ENCODE measurements around the gene PLEKHO1. TPM values are rescaled to one million over a fixed set of nuclear protein-coding genes. Genes with fewer than 3 reads are reported as not detected.

Gene PLEKHO1, protein sequence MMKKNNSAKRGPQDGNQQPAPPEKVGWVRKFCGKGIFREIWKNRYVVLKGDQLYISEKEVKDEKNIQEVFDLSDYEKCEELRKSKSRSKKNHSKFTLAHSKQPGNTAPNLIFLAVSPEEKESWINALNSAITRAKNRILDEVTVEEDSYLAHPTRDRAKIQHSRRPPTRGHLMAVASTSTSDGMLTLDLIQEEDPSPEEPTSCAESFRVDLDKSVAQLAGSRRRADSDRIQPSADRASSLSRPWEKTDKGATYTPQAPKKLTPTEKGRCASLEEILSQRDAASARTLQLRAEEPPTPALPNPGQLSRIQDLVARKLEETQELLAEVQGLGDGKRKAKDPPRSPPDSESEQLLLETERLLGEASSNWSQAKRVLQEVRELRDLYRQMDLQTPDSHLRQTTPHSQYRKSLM
- total RNA-seq, result 100 to 1,000 TPM in 1 of 8 experiments, 10 to 100 TPM in 7; 28.1 to 143 (median 48.9) TPM

DNA sequence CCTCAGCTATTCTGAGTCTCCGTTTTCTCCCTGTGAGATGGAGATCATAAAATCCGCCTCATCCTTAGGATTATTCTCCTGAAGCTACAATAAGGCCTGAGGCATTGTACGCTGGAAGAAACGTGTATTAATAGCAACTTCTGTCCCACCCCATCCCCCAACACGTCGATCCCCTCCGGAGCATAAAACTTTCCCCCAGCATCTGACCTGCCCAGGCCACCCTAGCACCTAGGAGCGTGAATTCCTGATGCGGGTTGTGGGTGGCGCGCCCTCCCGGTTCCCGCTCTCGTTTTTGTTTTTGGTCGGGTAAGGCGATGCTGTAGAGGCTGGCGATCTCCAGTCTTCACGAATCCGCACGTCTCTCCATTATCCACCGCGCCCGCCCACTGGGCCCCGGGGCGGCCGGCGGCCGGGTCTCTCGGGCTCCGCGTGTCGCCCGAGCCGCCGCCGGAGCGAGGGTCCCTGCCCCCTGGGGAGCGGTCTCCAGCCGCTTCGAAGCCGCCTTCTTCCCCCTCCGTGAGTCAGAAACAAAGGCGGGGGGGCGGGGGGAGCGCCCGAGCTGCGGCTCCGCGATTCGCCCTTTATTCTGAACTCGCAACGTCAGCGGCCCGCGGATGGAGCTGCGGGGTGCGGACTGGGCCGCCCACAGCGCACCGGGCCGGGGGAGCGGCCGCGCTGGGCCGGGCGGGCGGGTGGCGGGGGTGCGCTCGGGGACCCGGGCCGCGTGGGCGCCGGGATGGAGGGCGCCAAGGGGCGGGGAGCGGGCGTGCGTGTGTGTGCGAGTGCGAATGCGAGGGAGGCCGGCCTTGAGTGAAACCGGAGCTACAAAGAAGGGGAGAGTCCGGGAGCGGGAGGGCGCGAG is at the start of gene PLEKHO1:
TSS of gene PLEKHO1 (plus strand) at position 646 of the 862 bp plus-strand sequence. CDS start 342 bp downstream, outside the sequence.
- ATAC-seq (replicated peaks in 6 of 8), result peak; percentile 76 to 86 (median 82)
- in situ Hi-C loops (cut with MboI; ENCODE audit: low pct_unique_long_range_greater_than_20kb in 2 of 9, low sequenced_read_pairs in 9 of 9, unreplicated experiment in 9 of 9), result no loop called here
- peak within 1 kb of the TSS; percentile 59 to 96 (median 77) for H3K4me3 ChIP-seq
- peak within 1 kb of the TSS; percentile 92 to 95 for H3K27ac ChIP-seq
- 0 to 40% (median 0%) methylated on average over 1 to 16 of the region's 89 CpGs; no CpG with 5 or more reads in 2 of the 10 experiments for WGBS, 10 experiments
- H3K4me1 ChIP-seq (replicated peaks in 1 of 2), result peaks cover 20 to 31% of the 10 kb centered on the region in 2 donors

DNA sequence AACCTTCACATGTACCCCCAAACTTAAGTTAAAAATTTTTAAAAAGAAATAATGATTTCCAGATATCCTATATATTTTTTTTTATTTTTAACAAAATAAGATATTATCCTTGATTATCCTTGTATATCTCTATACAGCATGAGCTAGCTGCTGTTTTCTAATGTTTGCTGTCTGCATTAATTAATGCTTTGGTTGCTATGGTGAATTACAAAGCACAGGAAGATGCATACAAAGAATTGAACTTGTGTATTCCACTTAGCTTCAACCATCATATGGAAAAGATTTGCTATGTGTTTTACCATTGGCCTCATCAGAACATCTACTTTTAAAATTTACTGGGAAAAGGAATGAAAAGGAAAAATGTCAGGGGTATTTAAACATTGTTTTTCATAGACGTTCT is 46.7 kb upstream of the PLEKHO1 start:
- WGBS, 10 experiments, result 17 to 100% (median 60%) methylated on average over 1 of the region's 1 CpG; no CpG with 5 or more reads in 3 of the 10 experiments
- in situ Hi-C loops (cut with MboI; ENCODE audit: low pct_unique_long_range_greater_than_20kb in 2 of 9, low sequenced_read_pairs in 9 of 9, unreplicated experiment in 9 of 9), result no loop called here
- peak in 3 of 8 experiments; percentile 39 to 54 (median 41) for ATAC-seq (replicated peaks in 6 of 8)
- no peak overlapping the region for H3K27ac ChIP-seq
- no peaks in the 10 kb centered on the region for H3K4me1 ChIP-seq (replicated peaks in 1 of 2)
- no peak overlapping the region for H3K4me3 ChIP-seq

DNA sequence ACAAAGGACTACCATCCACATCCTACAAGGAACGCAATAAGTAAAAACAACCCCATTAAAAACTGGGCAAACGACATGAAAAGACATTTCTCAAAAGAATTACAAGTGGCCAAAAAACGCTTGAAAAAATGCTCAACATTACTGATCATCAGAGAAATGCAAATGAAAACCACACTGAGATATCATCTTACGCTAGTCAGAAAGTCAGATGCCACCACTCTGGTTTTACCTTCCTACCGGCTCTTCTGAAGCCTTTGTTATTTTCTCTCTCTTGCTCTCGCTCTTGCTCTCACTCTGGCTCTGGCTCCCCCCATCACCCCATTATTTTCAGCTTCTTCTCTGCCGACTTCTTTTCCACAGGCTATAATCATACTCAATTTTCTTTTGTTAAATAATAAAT is 43.4 kb upstream of the PLEKHO1 start:
- Histone ChIP-seq H3K4me3 (no peak overlapping the region), H3K27ac (no peak overlapping the region), H3K4me1 (replicated peaks in 1 of 2) (no peaks in the 10 kb centered on the region)
- 61 to 91% (median 88%) methylated on average over 3 to 7 of the region's 7 CpGs; no CpG with 5 or more reads in 1 of the 10 experiments for WGBS, 10 experiments
- peak in 1 of 8 experiments; percentile 69 for ATAC-seq (replicated peaks in 6 of 8)
- in situ Hi-C loops (cut with MboI; ENCODE audit: low pct_unique_long_range_greater_than_20kb in 2 of 9, low sequenced_read_pairs in 9 of 9, unreplicated experiment in 9 of 9), result no loop called here

DNA sequence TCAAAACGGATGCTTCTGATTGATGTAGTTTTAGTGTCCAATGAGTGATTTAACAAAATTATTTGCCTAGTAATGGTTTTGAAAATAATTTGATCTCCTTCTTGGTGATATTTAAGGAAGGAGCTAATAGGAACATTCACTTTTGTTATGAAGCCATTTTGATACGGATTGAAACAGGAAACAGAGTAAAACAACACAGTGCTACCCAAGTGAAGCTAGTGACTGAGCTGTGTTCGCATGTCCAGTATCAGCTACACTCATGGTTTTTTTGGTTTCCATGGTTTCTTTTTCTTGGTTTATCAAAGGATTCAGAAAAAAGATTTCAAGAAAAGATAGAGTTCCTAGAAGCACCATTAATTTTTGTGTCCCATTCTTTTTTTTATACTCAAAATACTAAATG is 40.1 kb upstream of the PLEKHO1 start:
- ATAC-seq (replicated peaks in 6 of 8), result no peak
- WGBS, 10 experiments, result 82 to 100% (median 96%) methylated on average over 2 to 3 of the region's 3 CpGs
- H3K4me1 ChIP-seq (replicated peaks in 1 of 2), result no peaks in the 10 kb centered on the region
- H3K4me3 ChIP-seq, result no peak overlapping the region
- H3K27ac ChIP-seq, result no peak overlapping the region
- in situ Hi-C loops (cut with MboI; ENCODE audit: low pct_unique_long_range_greater_than_20kb in 2 of 9, low sequenced_read_pairs in 9 of 9, unreplicated experiment in 9 of 9), result no loop called here

DNA sequence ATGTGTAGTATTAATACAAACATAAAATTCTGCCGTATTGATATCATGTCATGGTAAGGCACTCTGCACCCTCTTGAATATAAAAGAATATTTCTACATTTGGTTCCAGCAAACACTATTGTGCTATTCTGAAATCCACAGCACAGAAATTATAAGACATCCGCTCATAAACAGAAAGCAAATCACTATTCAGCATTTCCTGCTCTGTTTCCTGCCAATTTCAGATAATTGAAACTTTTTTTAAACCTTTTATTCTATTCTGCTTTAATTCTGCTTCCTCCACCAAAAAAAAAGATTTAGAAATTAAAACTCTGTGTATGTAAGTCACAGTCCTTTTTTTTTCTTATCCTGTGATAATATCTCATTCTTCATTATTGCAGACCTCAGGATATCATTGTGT is 39.6 kb upstream of the PLEKHO1 start:
- 86 to 100% (median 100%) methylated on average over 1 to 2 of the region's 2 CpGs for whole genome bisulfite sequencing, 10 experiments
- in situ Hi-C loops (cut with MboI; ENCODE audit: low pct_unique_long_range_greater_than_20kb in 2 of 9, low sequenced_read_pairs in 9 of 9, unreplicated experiment in 9 of 9), result no loop called here
- H3K27ac ChIP-seq, result no peak overlapping the region
- H3K4me1 ChIP-seq (replicated peaks in 1 of 2), result no peaks in the 10 kb centered on the region
- no peak for ATAC-seq (replicated peaks in 6 of 8)
- no peak overlapping the region for H3K4me3 ChIP-seq

DNA sequence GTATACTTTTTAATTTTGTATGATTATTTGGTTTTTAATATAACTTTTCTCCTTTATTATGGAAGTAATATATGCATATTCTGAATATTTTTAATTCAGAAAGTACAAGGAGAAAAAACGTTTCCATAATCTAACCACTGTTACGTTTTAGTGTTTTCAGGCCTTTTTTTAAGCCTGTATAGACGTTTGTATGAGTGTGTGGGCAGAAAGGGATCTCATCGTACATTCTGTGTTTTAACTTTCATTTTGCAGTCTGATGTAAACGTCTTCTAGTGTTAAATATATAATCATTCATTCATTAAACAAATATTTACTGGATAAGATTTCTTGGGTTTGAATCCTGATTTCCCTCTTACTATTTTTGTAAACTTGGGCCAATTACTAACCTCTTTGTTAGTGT is 38.0 kb upstream of the PLEKHO1 start:
- no peak for ATAC-seq (replicated peaks in 6 of 8)
- 47 to 91% (median 80%) methylated on average over 2 to 5 of the region's 5 CpGs for WGBS, 10 experiments
- Histone ChIP-seq H3K4me1 (replicated peaks in 1 of 2) (no peaks in the 10 kb centered on the region), H3K4me3 (no peak overlapping the region), H3K27ac (no peak overlapping the region)
- in situ Hi-C loops (cut with MboI; ENCODE audit: low pct_unique_long_range_greater_than_20kb in 2 of 9, low sequenced_read_pairs in 9 of 9, unreplicated experiment in 9 of 9), result no loop called here

DNA sequence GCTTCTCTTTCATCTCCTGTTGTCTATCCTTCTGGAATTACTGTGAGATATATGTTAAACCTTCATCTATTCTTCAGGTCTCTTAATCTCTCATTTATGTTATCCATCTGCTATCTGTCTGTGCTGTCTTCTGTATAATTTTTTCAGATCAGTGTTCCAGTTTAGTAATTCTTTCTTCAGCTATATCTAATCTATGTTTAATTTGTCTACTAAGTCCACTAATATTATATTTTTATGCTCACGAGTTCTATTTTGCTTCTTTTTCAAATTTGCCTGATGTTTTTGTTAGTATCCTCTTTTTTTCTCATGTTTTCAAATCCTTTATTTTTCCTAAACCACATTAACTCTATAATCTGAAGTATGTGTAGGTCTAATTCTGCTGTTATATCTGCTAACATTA is 34.6 kb upstream of the PLEKHO1 start:
- WGBS, 10 experiments, result 29 to 93% (median 85%) methylated on average over 1 of the region's 1 CpG
- in situ Hi-C loops (cut with MboI; ENCODE audit: low pct_unique_long_range_greater_than_20kb in 2 of 9, low sequenced_read_pairs in 9 of 9, unreplicated experiment in 9 of 9), result no loop called here
- Histone ChIP-seq H3K27ac (no peak overlapping the region), H3K4me1 (replicated peaks in 1 of 2) (no peaks in the 10 kb centered on the region), H3K4me3 (no peak overlapping the region)
- no peak for ATAC-seq (replicated peaks in 6 of 8)

DNA sequence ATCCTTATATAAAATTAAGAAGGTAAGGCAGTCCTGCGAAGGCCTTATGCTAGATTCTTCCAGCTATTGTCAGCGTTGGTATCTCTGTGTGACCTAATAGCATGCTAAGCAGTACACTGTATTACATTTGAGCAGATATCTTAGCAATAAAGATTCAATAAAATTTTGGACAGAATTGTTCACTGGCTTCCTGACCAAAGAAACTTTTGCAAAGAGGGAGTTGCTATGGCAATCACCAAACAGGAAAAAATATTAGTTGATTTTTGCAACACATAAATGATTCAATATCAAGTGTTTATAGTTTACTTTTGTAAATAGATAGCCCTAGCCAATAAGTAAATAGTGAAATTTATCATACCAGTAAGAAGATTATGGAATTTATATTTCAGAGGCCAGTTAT is 31.0 kb upstream of the PLEKHO1 start:
- in situ Hi-C loops (cut with MboI; ENCODE audit: low pct_unique_long_range_greater_than_20kb in 2 of 9, low sequenced_read_pairs in 9 of 9, unreplicated experiment in 9 of 9), result no loop called here
- ATAC-seq (replicated peaks in 6 of 8), result no peak
- H3K4me1 ChIP-seq (replicated peaks in 1 of 2), result no peaks in the 10 kb centered on the region
- H3K27ac ChIP-seq, result no peak overlapping the region
- H3K4me3 ChIP-seq, result no peak overlapping the region
- WGBS, 10 experiments, result 0 to 100% (median 93%) methylated on average over 1 to 2 of the region's 2 CpGs; no CpG with 5 or more reads in 3 of the 10 experiments

DNA sequence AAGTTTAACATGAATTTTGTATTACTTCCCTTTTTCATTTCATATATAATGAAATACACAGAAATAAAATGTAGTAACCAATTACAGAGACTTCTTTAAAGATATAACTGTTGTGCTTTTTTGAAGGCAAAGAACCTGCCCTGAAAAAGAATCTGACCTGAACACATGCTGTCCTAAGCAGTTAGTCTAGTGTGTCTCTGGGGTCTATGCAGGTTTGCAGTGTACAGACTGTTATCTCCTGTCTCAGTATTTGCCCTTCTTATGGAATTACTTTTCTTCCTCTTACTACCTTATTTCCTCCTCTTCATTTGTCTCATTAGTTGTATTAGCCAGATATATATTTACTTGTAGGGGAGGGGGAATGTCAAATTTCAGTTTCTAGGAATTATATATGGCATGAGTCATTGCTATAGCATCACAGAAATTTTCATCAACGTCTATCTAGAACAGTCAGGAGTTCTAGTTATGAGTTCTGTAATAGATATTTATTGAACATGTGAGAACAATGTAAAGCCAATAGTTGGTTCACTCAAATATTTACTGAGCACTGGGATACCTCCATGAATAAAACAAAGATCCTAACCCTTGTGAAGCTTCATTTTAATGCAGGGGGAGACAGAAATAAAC is 28.4 kb upstream of the PLEKHO1 start:
- ATAC-seq (replicated peaks in 6 of 8), result no peak
- 63 to 86% (median 81%) methylated on average over 1 of the region's 1 CpG; no CpG with 5 or more reads in 4 of the 10 experiments for WGBS, 10 experiments
- H3K27ac ChIP-seq, result no peak overlapping the region
- H3K4me3 ChIP-seq, result no peak overlapping the region
- in situ Hi-C loops (cut with MboI; ENCODE audit: low pct_unique_long_range_greater_than_20kb in 2 of 9, low sequenced_read_pairs in 9 of 9, unreplicated experiment in 9 of 9), result no loop called here
- no peaks in the 10 kb centered on the region for H3K4me1 ChIP-seq (replicated peaks in 1 of 2)

DNA sequence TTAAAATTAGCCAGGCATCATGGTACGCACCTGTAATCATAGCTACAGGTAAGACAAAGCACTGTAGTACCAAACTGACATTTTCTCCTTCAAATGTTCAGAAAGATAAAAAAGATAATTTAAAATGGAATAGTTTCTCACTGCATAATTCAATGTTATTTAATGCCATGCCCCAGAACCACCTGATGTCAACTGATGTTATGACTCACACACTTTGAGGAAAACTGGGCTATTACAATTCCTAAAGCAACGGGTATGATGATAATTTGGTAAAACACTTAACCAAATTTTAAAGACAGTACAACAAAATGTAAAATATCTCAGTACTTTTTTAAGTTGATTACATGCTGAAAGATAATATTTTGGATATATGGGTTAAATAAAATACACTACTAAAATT is 22.9 kb upstream of the PLEKHO1 start:
- in situ Hi-C loops (cut with MboI; ENCODE audit: low pct_unique_long_range_greater_than_20kb in 2 of 9, low sequenced_read_pairs in 9 of 9, unreplicated experiment in 9 of 9), result no loop called here
- no peak for ATAC-seq (replicated peaks in 6 of 8)
- H3K4me1 ChIP-seq (replicated peaks in 1 of 2), result no peaks in the 10 kb centered on the region
- WGBS, 10 experiments, result 57 to 100% (median 80%) methylated on average over 1 to 2 of the region's 2 CpGs; no CpG with 5 or more reads in 1 of the 10 experiments
- H3K4me3 ChIP-seq, result no peak overlapping the region
- H3K27ac ChIP-seq, result no peak overlapping the region

DNA sequence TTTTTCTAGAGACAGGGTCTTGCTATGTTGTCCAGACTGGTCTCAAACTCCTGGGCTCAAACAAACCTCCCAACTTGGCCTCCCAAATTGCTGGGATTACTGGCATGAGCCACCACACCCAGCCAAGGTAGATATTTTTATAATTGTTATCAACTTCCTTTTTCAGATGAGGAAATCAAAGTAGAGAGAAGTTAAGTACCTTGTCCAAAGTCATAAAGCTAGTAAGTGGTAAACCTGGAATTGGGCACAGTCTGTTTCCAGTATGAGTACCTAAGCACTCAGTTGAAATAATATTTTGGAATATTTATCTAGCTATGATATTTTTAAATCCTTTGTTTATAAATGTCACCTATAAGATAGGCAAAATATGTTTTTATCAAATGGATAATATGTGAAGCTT is 22.3 kb upstream of the PLEKHO1 start:
- Histone ChIP-seq H3K4me1 (replicated peaks in 1 of 2) (no peaks in the 10 kb centered on the region), H3K27ac (no peak overlapping the region), H3K4me3 (no peak overlapping the region)
- no peak for ATAC-seq (replicated peaks in 6 of 8)
- in situ Hi-C loops (cut with MboI; ENCODE audit: low pct_unique_long_range_greater_than_20kb in 2 of 9, low sequenced_read_pairs in 9 of 9, unreplicated experiment in 9 of 9), result no loop called here

DNA sequence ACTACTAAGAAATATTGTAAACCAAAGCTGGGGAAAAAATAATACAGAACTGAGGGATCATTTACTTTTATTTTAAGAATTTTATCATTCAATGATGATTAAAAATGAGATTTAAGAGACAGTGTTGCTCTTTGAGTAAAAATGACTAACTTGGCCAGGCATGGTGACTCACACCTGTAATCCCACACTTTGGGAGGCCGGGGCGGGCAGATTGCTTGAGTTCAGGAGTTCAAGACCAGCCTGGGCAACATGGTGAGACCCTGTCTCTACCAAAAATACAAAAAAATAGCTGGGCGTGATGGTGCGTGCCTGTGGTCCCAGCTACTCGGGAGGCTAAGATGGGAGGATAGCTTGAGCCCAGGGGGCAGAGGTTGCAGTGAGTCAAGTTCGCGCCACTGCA is 21.8 kb upstream of the PLEKHO1 start:
- 89 to 100% (median 94%) methylated on average over 4 to 7 of the region's 7 CpGs for WGBS, 10 experiments
- Histone ChIP-seq H3K27ac (no peak overlapping the region), H3K4me3 (no peak overlapping the region), H3K4me1 (replicated peaks in 1 of 2) (no peaks in the 10 kb centered on the region)
- in situ Hi-C loops (cut with MboI; ENCODE audit: low pct_unique_long_range_greater_than_20kb in 2 of 9, low sequenced_read_pairs in 9 of 9, unreplicated experiment in 9 of 9), result no loop called here
- no peak for ATAC-seq (replicated peaks in 6 of 8)

DNA sequence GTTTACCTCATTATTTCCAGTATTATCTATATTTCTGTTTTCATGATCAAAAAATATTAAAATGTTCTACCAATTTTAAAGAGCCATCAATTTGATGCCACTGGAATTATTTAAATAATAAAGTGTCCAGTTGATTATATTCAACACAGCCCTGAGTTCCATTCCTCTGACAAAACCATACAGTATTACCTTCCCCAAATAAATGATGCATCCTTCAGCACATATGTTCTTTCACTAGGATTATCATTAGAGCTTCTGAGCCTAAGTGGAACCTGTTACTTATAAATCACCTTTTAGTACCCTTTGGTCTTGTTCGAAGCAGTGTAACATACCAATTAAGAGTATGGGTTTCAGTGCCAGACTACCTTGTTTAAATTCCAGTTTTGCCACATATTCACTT is 17.3 kb upstream of the PLEKHO1 start:
- in situ Hi-C loops (cut with MboI; ENCODE audit: low pct_unique_long_range_greater_than_20kb in 2 of 9, low sequenced_read_pairs in 9 of 9, unreplicated experiment in 9 of 9), result no loop called here

More for the DNA sequence above, 17.3 kb upstream of the PLEKHO1 start:
- no peak for ATAC-seq (replicated peaks in 6 of 8)
- WGBS, 10 experiments, result 0 to 100% (median 91%) methylated on average over 1 of the region's 1 CpG; no CpG with 5 or more reads in 2 of the 10 experiments
- H3K4me3 ChIP-seq, result no peak overlapping the region
- H3K27ac ChIP-seq, result no peak overlapping the region
- H3K4me1 ChIP-seq (replicated peaks in 1 of 2), result no peaks in the 10 kb centered on the region

Data from motor neuron (in vitro differentiated cells).